Heart left ventricle (tissue), 13 donors: ENCODE results near the gene NMRK2.

Experiments used
- POLR2A ChIP-seq, 2 donors: fragments of 450-650 bp; IDR thresholded peaks; one replicate each; pipeline ENCODE4 v1.6.1; 2017; ENCODE audit warnings: antibody characterized with exemption in 2 of 2, mild to moderate bottlenecking in 2 of 2, moderate library complexity in 2 of 2
- TF ChIP-seq, protein P1 (sequence below), 12 donors: fragments of 200-600 bp; sonication (generic) in 4 of 12; IDR thresholded peaks; one replicate each; pipeline versions ENCODE4 v1.5.0 to v1.8.0; 2018 to 2022; ENCODE audit warnings: antibody characterized with exemption in 12 of 12, mild to moderate bottlenecking in 5 of 12
- donor health status: ischemic (EF 13 %, LVEDD 7.1; RV severe dilation, severe dysfunction).
- donor health status: DM: no; HTN: yes; CAD: no.
- donor health status: DM: no; HTN: no; CAD: no.
- donor health status: ischemic (EF 25% LVEDD 6.9; RV normal size, moderate dysfunction).
- donor health status: ischemic (EF 25% LVEDD 5.7; RV mildly dilated, moderate dysfunction).
- donor health status: ischemic (EF 35%, LVEDD 5.7; RV mildly dilated, moderate dysfunction).
- donor health status: nonischemic (EF 11% LVEDD 7.7; RV severe dilation, severe dysfunction).
- donor health status: DM: yes; HTN: yes; CAD: no.
- donor health status: PGD.
- donor health status: ischemic (EF 29% LVEDD 5.4; RV normal size, mild dysfunction).
- donor health status: nonischemic (EF 23%, LVEDD 6.1; RV moderate dilation, normal function).

DNA sequence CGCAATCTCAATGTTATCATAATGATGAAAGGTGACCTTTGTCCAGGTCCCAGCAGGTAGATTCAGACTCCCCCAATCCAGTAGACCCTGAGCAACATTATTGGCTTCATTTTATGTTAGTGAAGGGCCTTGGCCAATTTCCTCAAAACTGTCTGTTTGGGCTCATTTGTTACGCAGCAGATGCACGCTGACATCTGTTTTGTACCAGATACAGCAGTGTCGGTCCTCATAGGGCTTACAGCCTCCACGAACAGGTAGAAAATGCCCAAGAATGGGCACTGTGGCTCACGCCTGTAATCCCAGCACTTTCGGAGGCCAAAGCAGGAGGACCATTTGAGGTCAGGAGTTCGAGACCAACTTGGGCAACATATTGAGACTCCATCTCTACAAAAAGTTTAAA is 13.1 kb upstream of the NMRK2 start:
- TF ChIP-seq POLR2A (IDR thresholded peaks at IDR 0.05), result no peak
- TF ChIP-seq, protein P1, sequence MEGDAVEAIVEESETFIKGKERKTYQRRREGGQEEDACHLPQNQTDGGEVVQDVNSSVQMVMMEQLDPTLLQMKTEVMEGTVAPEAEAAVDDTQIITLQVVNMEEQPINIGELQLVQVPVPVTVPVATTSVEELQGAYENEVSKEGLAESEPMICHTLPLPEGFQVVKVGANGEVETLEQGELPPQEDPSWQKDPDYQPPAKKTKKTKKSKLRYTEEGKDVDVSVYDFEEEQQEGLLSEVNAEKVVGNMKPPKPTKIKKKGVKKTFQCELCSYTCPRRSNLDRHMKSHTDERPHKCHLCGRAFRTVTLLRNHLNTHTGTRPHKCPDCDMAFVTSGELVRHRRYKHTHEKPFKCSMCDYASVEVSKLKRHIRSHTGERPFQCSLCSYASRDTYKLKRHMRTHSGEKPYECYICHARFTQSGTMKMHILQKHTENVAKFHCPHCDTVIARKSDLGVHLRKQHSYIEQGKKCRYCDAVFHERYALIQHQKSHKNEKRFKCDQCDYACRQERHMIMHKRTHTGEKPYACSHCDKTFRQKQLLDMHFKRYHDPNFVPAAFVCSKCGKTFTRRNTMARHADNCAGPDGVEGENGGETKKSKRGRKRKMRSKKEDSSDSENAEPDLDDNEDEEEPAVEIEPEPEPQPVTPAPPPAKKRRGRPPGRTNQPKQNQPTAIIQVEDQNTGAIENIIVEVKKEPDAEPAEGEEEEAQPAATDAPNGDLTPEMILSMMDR (IDR thresholded peaks at IDR 0.05), result no peak
